OCI-M1 (cell line): ENCODE data around the gene KLHL34.
A peak's percentile ranks its signal among the peaks of the same experiment; 100 is the strongest.

Experiments
- DNase-seq: peaks from one replicate; lab custom pipeline; 2025; lab: John Stamatoyannopoulos, UW

KLHL34 gene, protein sequence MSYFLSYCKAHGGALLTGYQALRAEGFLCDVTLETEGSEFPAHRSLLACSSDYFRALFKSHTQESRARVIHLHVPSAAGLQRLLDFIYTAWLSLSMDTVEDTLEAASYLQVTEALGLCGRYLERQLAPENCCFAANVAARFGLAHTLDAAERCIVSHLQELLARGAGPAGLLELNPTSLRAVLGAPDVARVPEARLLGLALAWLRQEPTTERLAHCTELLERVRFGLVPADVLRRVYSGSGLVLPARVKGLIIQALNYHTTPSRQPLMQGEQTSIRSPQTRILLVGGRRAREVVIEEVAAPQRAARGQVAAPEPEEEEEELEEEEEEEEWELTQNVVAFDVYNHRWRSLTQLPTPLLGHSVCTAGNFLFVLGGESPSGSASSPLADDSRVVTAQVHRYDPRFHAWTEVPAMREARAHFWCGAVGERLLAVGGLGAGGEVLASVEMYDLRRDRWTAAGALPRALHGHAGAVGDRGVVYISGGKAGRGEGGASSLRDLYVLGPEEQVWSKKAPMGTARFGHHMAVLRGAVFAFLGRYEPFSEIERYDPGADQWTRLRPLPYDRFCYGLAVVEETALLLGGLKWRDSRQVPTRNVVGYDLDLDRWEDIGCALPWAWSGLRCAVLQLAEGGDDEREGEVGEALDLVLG

DNA sequence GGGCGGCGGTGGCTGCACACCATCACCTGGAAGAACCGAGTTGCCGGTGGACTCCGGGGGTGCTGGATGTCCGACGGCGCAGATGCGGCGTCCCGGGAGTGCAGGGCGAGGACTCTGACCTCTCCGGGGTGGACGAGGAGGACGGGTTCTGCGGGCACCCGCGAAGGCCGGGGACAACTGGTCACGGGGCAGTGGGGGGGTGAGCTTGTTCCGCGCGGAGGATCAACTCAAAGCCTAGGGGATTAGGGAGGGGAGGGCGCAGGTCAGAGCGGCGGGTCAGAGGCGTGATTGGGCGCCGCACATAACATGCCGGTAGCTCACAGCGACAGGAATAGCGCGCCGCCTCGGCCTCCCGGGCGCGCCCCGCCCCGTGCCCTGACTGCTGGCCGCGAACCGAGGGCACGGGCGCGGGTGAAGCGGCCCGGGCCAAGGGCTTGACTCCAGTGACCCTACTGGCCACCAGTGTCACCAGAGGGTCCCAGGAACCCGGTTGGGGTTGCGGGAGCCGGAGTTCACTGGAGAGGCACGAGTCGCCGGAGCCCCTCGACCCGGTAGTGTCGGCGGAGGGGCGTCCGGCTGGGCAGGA lies at the start of gene KLHL34:
KLHL34 (minus strand) TSS at position 179 of the 586 bp plus-strand sequence. CDS start 542 bp downstream, outside the sequence.
- no peak for DNase-seq

DNA sequence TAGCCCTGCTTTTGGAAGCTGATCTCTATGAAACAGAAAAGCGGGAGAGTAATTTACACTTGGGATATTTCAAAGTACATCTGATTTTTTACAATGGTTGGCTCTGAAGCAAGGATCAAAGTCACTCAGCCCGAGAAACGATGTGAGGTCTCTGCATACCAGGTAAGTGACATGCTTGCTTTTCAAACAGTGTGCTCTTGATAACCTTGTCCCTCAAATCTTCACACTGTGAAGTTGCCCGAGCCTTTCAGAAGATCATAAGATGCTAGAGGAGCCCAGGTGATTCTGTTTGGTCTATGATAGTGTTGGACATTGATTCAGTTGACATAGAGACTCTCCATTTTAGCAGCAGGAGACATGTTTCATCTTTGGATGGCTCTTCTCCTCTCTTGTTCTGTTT lies 47.1 kb upstream of the KLHL34 start:
- no peak for DNase-seq

DNA sequence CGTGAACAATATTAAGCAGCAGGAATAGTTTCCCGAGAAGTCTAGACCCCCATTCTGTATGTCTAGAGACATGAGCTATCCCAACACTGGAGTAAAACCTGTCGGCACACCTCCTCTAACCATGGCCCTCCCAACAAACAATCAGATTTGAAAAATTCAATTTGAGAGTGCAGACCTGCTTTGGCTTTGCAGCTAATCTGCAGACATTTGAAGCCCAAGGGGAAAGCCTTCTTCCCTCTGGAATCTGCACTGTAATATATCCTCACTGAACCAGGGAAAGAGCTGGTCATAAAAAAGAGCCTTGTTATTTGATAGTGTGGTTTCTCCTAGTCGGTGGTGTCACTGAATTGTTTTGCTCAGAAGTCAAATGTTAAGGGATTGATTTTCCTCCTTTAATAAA lies 44.6 kb upstream of the KLHL34 start:
- no peak for DNase-seq

DNA sequence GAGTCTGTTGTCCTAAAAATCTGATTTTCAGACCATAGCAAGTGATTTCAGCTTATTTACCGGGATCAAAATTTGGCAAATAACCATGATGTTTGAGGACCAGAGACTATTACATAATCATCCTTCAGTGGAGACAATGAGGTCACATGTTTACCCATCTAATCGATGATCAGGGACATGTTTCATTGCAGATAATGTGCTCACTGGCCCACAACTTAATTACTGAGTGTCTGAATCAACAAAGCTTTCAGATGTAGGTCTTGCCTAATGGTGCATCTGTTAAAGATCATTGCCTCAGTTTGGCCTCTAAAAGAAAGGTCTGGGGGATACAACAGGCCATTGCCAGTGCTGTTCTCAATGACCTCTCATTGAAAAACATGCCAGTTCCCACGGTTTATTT lies 42.8 kb upstream of the KLHL34 start:
- DNase-seq, result no peak

DNA sequence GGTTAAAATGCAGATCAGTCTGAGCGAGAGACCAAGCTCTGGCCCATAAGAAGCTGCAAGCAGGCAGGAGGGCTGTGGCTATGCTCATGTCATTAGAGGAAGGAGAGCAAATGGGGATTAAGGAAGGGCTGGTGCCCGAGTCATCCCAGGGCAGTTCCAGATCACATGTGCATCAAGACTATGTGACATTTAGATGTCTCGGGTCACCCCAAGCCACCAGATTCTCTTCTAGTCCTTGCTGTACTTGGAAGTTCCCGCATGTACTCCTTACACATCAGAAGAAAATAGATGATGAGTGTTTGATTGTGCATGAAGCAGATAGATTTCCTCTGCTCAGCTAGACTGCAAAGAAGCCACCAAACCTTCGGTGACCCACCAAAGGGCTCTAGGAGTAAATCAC lies 42.1 kb upstream of the KLHL34 start:
- DNase-seq, result no peak

DNA sequence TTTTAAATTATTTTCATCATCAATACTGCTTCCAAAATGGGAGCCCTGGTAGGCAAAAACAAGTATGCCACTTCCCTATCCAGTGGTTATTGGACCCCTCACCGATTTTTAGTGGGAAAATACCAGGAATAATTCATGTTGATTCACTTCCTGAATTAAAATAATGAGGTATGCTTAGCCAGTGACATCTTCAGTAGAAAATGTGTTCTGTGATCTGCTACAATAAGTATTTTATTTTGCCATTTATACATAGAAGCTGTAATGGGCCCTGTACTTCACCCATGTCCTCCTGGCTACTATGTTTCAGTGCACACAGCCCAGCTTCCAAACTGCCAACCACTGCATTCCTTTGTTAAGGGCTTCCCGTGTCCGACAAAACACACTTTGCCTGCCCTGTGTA lies 41.0 kb upstream of the KLHL34 start:
- DNase-seq, result no peak

DNA sequence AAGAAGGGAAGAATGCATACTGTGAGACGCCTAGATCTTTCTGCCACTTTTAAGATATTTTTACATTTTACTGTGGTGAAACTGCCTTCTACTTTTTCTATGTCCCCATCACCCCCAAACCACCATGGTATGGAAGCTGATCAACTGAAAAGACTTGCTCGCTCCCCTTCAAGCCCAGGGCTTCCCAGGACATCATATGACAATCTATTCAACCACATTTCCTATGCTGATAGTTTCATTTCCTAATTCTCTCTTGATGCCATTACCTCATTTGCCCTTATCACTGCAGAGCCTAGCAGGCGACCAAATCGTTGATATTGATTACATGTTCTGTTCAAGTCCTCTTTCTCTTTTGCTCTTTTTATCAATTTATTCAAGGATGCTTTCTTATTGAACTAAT lies 40.1 kb upstream of the KLHL34 start:
- DNase-seq, result no peak

DNA sequence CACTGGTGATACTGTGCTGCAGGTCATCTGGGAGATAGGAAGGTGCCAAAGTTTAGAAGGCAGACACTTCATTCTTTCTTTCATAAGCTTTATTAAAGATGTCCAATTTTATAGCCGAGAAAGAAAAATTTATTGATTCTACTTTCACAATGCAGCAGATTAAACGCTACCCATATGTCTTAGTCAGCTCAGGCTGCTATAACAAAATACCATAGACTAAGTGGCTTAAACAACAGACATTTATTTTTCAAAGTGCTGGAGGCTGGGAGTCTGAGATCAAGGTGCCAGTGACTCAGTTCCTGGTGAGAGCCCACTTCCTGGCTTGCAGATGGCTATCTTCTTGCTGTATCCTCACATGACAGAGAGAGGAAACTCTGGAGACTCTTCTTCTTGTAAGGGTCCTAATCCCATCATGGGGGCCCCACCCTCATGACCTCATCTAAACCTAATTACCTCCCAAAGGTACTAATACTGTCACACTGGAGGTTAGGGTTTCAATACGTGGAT lies 33.4 kb upstream of the KLHL34 start:
- DNase-seq, result no peak

DNA sequence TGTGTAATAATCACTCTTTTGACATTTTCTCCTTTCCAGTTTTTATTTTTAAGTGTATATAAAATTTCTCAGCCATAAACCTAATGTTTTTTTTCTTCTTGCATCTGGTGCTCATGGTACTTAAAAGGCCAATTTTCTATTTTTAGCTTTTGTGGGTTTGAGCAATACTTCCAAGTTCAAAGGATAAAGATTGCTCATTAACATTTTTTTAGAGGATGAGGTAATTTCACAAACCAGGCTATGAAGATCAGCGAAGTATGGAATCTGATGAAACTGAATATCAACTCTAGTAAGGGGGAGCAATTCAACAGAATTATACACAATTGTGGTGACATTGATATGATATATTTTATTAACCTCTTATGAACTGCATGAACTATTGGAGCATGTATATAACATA lies 25.8 kb upstream of the KLHL34 start:
- DNase-seq, result peak; percentile 1

DNA sequence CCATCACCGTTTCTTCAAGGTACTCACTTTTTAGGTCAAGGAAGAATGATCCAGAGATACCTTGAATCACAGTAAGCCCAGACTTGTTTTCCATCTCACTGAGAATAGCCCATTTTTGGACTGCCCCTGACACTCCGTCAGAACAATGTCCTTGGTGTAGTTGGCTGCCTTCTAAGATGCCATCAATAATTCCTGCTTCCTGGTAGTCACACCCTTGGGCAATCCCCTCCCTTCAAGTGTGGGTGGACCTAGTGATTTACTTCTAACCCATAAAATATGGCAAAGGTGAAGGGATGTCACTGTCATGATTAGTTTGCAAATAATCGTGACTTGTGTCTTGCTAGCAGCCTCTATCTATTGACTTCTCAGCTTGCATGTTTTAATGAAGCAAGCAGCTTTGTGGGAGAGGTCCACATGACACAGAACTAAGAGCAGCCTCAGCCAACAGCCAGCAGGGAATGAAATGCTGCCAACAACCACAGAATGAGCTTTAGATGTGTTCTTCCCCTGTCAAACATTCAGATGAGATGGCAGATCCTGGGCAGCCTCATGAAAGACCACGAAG lies 20.0 kb upstream of the KLHL34 start:
- no peak for DNase-seq

DNA sequence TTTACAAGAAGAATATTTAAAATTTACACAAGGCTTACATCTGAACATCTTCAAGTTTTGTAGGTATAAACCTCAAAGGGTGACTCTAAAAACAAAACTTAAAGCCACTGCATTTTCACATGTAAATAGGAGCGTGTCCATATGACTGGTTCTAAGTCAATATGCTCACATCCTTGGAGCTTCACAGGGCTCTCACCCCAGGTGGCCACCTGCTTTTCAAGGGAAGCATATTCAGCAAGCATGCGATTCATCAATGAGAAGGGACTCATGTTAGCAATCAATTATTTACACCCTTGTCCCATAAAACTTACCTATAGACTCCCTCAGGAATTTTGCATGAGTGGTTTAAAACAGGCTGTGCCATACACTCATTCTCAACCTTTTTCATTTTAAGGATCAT lies 17.8 kb upstream of the KLHL34 start:
- no peak for DNase-seq

DNA sequence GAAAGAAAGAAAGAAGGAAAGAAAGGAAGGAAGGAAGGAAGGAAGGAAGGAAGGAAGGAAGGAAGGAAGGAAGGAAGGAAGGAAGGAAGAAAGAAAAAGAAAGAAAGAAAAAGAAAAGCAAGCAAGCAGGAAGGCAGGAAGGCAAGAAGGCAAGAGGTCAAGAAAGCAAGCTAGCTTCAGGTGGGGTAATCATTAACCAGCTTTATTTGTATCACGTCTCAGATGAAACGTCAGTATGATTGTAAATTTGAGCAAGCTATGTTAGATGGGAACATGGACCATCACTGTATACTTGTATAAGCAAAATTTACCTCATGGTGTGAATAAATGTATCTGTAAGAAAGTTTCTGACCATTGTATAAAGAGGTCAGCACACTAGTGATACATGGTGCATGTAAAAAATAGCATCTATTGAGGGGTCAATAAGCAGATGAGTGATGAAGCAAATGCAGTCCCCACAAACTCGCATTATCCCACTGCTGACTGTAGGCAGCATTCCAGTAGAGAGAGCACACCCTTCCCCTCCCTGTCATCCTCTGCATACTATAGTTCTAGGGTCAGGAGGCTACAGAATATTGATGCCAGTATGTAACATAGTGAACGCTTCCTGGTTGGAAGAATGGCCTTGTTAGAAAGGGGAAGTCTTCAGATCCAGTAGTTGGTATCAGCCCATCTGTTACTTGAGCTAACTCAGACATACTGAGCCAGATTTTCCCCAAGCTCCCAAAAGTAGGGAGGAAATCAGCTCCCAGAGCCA lies 16.5 kb upstream of the KLHL34 start:
- no peak for DNase-seq

DNA sequence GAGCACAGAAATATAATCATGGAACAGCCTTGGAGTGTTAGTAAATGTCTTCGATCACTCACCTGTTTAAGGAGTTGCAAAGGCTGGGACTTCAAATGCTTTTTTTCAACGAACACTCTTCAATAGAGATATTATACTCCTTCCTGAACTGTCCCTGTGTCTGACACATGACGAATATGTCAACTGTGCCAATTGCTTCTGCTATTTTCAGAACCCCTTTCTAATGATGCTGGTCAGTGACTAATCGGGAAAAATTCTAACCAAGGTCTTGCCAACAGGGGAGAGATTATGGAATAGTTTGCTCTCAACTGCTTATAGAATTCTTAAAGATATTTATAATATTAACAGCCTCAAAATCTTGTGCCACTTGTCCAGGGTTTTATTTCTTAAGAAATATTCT lies 8.5 kb upstream of the KLHL34 start:
- no peak for DNase-seq

DNA sequence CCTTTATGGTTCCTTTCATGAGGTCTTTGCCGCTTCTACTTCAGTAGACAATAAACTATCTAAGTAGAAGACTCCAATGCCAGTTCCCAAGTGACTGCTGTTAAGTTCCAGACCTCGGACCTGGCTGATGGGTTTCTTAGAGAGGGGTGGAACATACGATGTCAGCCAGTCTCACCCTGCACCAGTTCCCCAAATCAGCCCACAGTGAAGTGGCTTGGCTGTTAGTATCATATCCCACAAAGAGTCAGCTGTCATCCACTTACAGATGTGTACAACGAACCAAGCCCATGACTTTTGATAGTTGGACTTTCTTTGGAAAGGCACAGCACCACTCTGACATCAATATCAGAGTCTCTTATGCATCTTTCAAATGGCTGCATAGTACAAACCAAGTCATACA lies 8.1 kb upstream of the KLHL34 start:
- DNase-seq, result no peak

DNA sequence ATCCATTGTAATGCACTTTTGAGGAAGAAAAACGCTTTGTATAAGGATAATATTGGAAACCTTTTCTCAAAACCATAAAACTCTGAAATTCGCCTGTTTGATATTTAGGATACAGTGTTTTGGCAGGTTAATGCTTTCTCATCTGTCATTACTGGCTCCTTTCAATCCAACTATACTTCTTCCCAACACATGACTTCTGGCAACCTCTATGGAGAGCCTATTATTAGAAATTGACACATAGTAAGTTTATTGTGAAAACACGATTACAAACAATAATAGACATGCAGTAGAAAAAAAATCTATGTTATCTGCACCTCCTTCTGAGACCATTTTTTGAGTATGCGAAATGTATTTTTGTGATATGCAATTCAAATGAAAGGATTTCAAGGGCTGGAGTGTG lies 4.6 kb upstream of the KLHL34 start:
- DNase-seq, result no peak

DNA sequence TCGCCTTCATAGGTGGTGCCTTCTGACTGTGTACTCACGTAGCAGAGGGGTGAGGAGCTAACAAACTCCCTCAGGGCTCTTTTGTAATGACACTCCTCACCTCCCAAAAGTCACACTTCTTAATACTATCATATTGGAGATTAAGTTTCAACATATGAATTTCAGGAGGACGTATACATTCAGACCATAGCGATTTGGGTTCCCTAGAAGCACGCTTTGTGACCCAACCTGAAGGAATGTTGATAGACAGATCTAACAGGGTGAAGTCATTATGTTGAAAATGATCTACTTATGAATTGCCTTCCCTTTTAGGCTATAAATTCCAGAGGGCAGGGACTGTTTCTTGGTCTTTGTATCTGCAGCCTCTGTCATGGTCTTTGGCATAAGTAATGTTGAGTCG lies 3.2 kb upstream of the KLHL34 start:
- no peak for DNase-seq

DNA sequence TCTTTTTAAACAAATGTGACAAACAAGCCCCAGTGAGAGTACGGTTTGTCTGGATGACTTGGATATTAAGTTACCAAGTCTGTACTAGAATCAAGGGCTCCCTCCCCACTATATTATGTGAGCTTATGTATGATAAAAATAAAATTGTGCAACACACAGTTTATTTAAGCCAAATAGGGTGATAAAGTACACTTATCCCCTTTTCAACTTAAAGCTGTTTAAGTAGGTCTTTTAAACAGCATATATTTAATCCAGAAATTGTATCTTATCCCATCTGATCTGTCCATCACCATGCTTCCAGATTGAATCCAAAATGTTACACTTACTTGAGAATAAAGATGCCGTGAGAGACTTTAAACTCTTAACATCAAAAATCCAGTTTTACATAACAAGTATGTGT lies 2.0 kb upstream of the KLHL34 start:
- no peak for DNase-seq

DNA sequence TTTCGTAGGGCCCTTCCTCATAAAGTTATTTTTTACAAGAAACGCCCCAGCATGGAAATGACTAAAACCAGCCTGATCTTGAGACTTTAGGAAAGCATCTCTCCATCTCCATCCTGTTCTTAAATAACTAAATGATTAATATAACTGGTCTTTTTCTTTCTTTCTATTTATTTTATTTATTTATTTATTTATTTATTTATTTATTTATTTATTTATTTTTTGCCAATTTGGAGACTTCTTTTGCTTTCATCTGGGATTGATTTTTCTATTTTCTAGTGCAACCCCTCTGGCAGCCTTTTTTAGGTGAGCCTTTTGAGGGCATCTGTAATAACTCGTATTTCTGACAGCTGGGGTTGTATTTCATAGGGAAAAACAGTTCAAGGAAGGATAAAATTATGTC lies 1.2 kb upstream of the KLHL34 start:
- DNase-seq, result no peak

DNA sequence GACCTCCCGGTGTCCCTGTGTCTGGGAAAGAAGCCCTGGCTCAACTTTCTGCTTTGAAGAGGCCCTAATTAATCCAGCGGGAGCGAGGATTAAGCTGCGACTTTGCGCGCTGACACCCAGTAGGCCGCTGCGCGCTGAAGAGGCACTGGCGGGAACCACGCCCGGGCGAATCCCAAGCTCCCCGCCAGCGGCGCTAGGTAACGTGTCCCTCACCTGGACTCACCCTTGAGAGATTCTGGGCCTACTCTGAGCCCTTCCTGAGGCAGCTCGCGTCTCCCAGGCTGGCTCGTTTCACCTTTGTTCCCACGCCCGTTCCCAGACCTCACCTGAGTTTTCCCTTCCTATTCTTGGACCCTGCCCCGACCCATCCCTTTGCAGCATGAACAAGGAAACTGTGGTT lies 616 bp upstream of the KLHL34 start:
- DNase-seq, result no peak

DNA sequence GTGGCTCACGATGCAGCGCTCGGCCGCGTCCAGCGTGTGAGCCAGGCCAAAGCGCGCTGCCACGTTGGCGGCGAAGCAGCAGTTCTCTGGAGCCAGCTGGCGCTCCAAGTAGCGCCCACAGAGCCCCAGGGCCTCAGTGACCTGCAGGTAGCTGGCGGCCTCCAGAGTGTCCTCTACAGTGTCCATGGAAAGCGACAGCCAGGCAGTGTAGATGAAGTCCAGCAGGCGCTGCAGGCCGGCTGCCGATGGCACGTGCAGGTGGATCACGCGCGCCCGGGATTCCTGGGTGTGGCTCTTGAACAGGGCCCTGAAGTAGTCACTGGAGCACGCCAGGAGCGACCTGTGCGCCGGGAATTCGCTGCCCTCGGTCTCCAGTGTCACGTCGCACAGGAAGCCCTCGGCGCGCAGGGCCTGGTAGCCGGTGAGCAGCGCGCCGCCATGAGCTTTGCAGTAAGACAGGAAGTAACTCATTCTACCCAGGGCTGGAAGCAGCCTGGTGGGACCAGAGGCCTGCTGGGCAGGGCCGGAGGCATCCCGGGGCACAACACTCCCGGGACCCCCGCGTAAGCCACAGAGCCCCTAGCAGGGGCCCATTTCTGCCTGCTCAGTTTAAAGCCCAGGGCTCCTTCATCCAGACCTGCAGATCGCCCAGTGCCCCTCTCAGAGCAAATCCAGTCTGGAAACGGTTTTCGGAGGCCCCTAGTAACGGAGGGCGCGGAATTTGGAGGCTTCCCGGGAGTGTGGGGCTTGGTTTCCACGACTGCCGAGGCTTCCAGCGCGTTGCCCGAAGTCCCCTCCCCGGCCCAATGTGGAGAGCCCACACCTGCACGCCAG lies 595 bp downstream of the KLHL34 start:
- no peak for DNase-seq
